WTC11 (cell line): ENCODE data around the gene VIPR2. TPM values are rescaled to one million over a fixed set of nuclear protein-coding genes. Genes with fewer than 3 reads are reported as not detected.

Experiments
- ATAC-seq: fragments of 200-7000 bp; cut with Tn5 transposase; 2 replicates; pipeline ENCODE4 v1.10.0; 2021; ENCODE audit warnings: mild to moderate bottlenecking, moderate library complexity
- CTCF ChIA-PET: fragments of 300-600 bp; sonication (Branson Sonifier 250); formaldehyde crosslinking; loops from one replicate; lab custom pipeline; 2021; ENCODE audit warnings: antibody characterized with exemption; lab: Charles Lee
- POLR2A ChIA-PET: fragments of 350-600 bp; sonication (Branson Sonifier 250); formaldehyde crosslinking; loops from one replicate; lab custom pipeline; 2021; ENCODE audit warnings: antibody characterized with exemption; lab: Charles Lee
- DNase-seq: peaks from one replicate; pipeline ENCODE4 v3.0.0; 2021; ENCODE audit warnings: low spot score
- H3K27ac Mint-ChIP-seq: 2 replicates; pipeline ENCODE4 v1.8.0; 2021; ENCODE audit warnings: mixed read lengths
- H3K27me3 Mint-ChIP-seq: 2 replicates; pipeline ENCODE4 v1.8.0; 2021; ENCODE audit warnings: low read depth, mild to moderate bottlenecking, moderate library complexity, mixed read lengths
- H3K36me3 Mint-ChIP-seq: 2 replicates; pipeline ENCODE4 v1.8.0; 2021; ENCODE audit warnings: mixed read lengths
- H3K4me1 Mint-ChIP-seq: 2 replicates; pipeline ENCODE4 v1.8.0; 2022; ENCODE audit warnings: mixed read lengths
- H3K4me3 Mint-ChIP-seq: 2 replicates; pipeline ENCODE4 v1.8.0; 2021; ENCODE audit warnings: mild to moderate bottlenecking, moderate library complexity, mixed read lengths
- H3K9me3 Mint-ChIP-seq: 2 replicates; pipeline ENCODE4 v1.8.0; 2021; ENCODE audit warnings: mixed read lengths
- AR ChIP-seq: fragments of 250-450 bp; sonication (Bioruptor Pico); IDR thresholded peaks from 2 replicates; pipeline ENCODE4 v1.9.0; 2021; ENCODE audit warnings: mild to moderate bottlenecking
- ATF1 ChIP-seq: sonication (generic); formaldehyde crosslinking; IDR thresholded peaks from 2 replicates; pipeline ENCODE4 v1.8.1; 2023; ENCODE audit warnings: mild to moderate bottlenecking, moderate library complexity, missing genetic modification reagents
- ELF4 ChIP-seq: sonication (generic); formaldehyde crosslinking; IDR thresholded peaks from 2 replicates; pipeline ENCODE4 v1.8.1; 2022; ENCODE audit warnings: low read depth, mild to moderate bottlenecking, moderate library complexity, missing genetic modification reagents
- GTF2I ChIP-seq: fragments of 250-450 bp; sonication (Bioruptor Pico); conservative IDR thresholded peaks from 2 replicates; pipeline ENCODE4 v1.4.0; 2021; ENCODE audit warnings: mild to moderate bottlenecking
- MXD4 ChIP-seq: fragments of 250-450 bp; sonication (Bioruptor Pico); IDR thresholded peaks from 2 replicates; pipeline ENCODE4 v1.8.0; 2021; ENCODE audit warnings: mild to moderate bottlenecking, moderate library complexity, borderline replicate concordance
- MYBL2 ChIP-seq: sonication (generic); formaldehyde crosslinking; IDR thresholded peaks from 2 replicates; pipeline ENCODE4 v1.8.1; 2023; ENCODE audit warnings: mild to moderate bottlenecking, moderate library complexity, missing genetic modification reagents
- NFE2L1 ChIP-seq: sonication (generic); formaldehyde crosslinking; IDR thresholded peaks from 2 replicates; pipeline ENCODE4 v1.8.1; 2023; ENCODE audit warnings: missing genetic modification reagents
- PREB ChIP-seq: sonication (generic); formaldehyde crosslinking; IDR thresholded peaks from 2 replicates; pipeline ENCODE4 v1.8.1; 2022; ENCODE audit warnings: mild to moderate bottlenecking, missing genetic modification reagents, moderate library complexity, borderline replicate concordance
- TCF7 ChIP-seq: sonication (generic); formaldehyde crosslinking; IDR thresholded peaks from 2 replicates; pipeline ENCODE4 v1.8.0; 2022; ENCODE audit warnings: mild to moderate bottlenecking, low read depth, missing genetic modification reagents, moderate library complexity
- TEAD1 ChIP-seq: sonication (generic); formaldehyde crosslinking; IDR thresholded peaks from 2 replicates; pipeline ENCODE4 v1.8.0; 2022; ENCODE audit warnings: mild to moderate bottlenecking, missing genetic modification reagents
- ZBTB21 ChIP-seq: sonication (generic); formaldehyde crosslinking; IDR thresholded peaks from 2 replicates; pipeline ENCODE4 v1.8.1; 2023; ENCODE audit warnings: mild to moderate bottlenecking, missing genetic modification reagents, borderline replicate concordance
- ZNF281 ChIP-seq: sonication (generic); formaldehyde crosslinking; IDR thresholded peaks from 2 replicates; pipeline ENCODE4 v1.8.0; 2023; ENCODE audit warnings: mild to moderate bottlenecking, missing genetic modification reagents
- ZNF396 ChIP-seq: fragments of 250-450 bp; sonication (Bioruptor Pico); IDR thresholded peaks from 2 replicates; pipeline ENCODE4 v1.8.0; 2021; ENCODE audit warnings: mild to moderate bottlenecking, moderate library complexity, borderline replicate concordance
- ZNF425 ChIP-seq: fragments of 250-450 bp; sonication (Bioruptor Pico); conservative IDR thresholded peaks from 2 replicates; pipeline ENCODE4 v1.9.0; 2021; ENCODE audit warnings: mild to moderate bottlenecking
- ZNF512 ChIP-seq: sonication (generic); formaldehyde crosslinking; IDR thresholded peaks from 2 replicates; pipeline ENCODE4 v1.8.1; 2022; ENCODE audit warnings: missing genetic modification reagents, borderline replicate concordance
- ZNF532 ChIP-seq: fragments of 250-450 bp; sonication (Bioruptor Pico); IDR thresholded peaks from 2 replicates; pipeline ENCODE4 v1.9.0; 2021; ENCODE audit warnings: mild to moderate bottlenecking, borderline replicate concordance
- total RNA-seq: library from RNA; stranded (reverse); gene quantifications from 3 replicates; pipeline ENCODE4 v1.2.3, GENCODE V29; 2021

The VIPR2 gene
- total RNA-seq, 1 experiment from 2014 or later = 7.5 TPM

- no peak for TF ChIP-seq ZNF532
- no peak for TF ChIP-seq AR (CRISPR knock-in tag)
- no peak for TF ChIP-seq ZNF425 (CRISPR knock-in tag)
- no peak for TF ChIP-seq TCF7 (CRISPR knock-in tag)
- TF ChIP-seq MYBL2 (CRISPR knock-in tag) = no peak
Observed at GRCh38 chr7:158992759-158993158, 151.9 kb downstream of the VIPR2 start (continued).

- peak overlapping the region; percentile 49 for H3K4me3 Mint-ChIP-seq
- H3K4me1 Mint-ChIP-seq = peaks cover 6% of the 10 kb centered on the region; the same call in 1 of the 2 replicates
- no peak overlapping the region for H3K27ac Mint-ChIP-seq
- H3K36me3 Mint-ChIP-seq = no peaks in the 10 kb centered on the region; the same call in 1 of the 2 replicates
- peaks cover 12% of the 10 kb centered on the region for H3K9me3 Mint-ChIP-seq
- no peak for TF ChIP-seq ZNF512 (CRISPR knock-in tag)
- TF ChIP-seq, all 79 proteins: peak for 0
- ATAC-seq (peak; percentile 28; the same call in 1 of the 2 replicates), DNase-seq (no peak)
- peaks cover 64% of the 10 kb centered on the region for H3K27me3 Mint-ChIP-seq
- ChIA-PET CTCF (interaction anchor here (1.0 to 2.7 kb wide), 4 partner anchors 9 to 259 kb away, joined by 4 to 31 read pairs (median 4); no protein-coding TSS in a partner anchor), POLR2A (interaction anchor here (0.6 kb wide), 1 partner anchor 368 kb away, joined by 3 read pairs; no protein-coding TSS in a partner anchor)
Observed at GRCh38 chr7:158991824-158992621, 152.6 kb downstream of the VIPR2 start.

GRCh38 chr7:158988996-158989395 is 155.7 kb downstream of the VIPR2 start:
- ATAC-seq (no peak), DNase-seq (no peak)
- Mint-ChIP-seq H3K9me3 (peaks cover 14% of the 10 kb centered on the region), H3K36me3 (peaks cover 9% of the 10 kb centered on the region), H3K27ac (no peak overlapping the region), H3K4me3 (no peak overlapping the region), H3K27me3 (peaks cover 43% of the 10 kb centered on the region), H3K4me1 (peaks cover 6% of the 10 kb centered on the region; the same call in 1 of the 2 replicates)
- ChIA-PET POLR2A (no interaction called here), CTCF (no interaction called here)
- TF ChIP-seq ZNF281 (CRISPR knock-in tag) (no peak), ATF1 (CRISPR knock-in tag) (no peak), MYBL2 (CRISPR knock-in tag) (no peak), NFE2L1 (no peak), ELF4 (CRISPR knock-in tag) (no peak), PREB (no peak), ZNF396 (CRISPR knock-in tag) (no peak), MXD4 (CRISPR knock-in tag) (no peak), ZBTB21 (CRISPR knock-in tag) (no peak), TEAD1 (CRISPR knock-in tag) (no peak), GTF2I (CRISPR knock-in tag) (no peak)
